ENCODE data around the gene IGSF22. TPM values are rescaled to one million over a fixed set of nuclear protein-coding genes. Genes with fewer than 3 reads are reported as not detected.

IGSF22 gene
- total and polyA plus RNA-seq, 9 of the 15 experiments (the other 6 are each of a cell fraction or from before 2014, with no cell fraction given) = not detected

- H3K4me3 ChIP-seq = no peak overlapping the region
- H3K9ac ChIP-seq (ENCODE audit: insufficient read depth in 1 of 2, low read depth in 2 of 2, low read length in 2 of 2) = no peak overlapping the region
- H3K9me3 ChIP-seq (replicated peaks; ENCODE audit: control insufficient read depth, insufficient read depth, low read depth, low read length) = no peaks in the 10 kb centered on the region
- ChIA-PET POLR2A (no interaction called here), CTCF (ENCODE audit: low intra/inter-chr PET ratio) (no interaction called here)
- H4K20me1 ChIP-seq (replicated peaks; ENCODE audit: control insufficient read depth, insufficient read depth, low read length) = peaks cover 4% of the 10 kb centered on the region; the same call in 1 of the 2 replicates
- in situ Hi-C loops (cut with MboI) (no loop called here), intact Hi-C loops (cut with micrococcal nuclease) (no loop called here)
- peaks cover 3% of the 10 kb centered on the region for H3K9me1 ChIP-seq (ENCODE audit: control insufficient read depth, insufficient read depth, low read length)
- no TSS peak for BruUV-seq (replicated peaks)
- no peaks in the 10 kb centered on the region for H3K79me2 ChIP-seq (ENCODE audit: control insufficient read depth, insufficient read depth, low read length)
- H3K36me3 ChIP-seq (ENCODE audit: control insufficient read depth, insufficient read depth, low read length) = no peaks in the 10 kb centered on the region
- no peak overlapping the region for H3K4me2 ChIP-seq (ENCODE audit: insufficient read depth, low read length)
- no peak overlapping the region for H2AFZ ChIP-seq (ENCODE audit: low read depth, low read length)
- WGBS (ENCODE audit: insufficient coverage, low coverage, missing lambda C conversion rate) = 1% methylated on average over 5 of the region's 5 CpGs
- ATAC-seq = no peak
- FAIRE-seq = peak; percentile 57
- DNase-seq (ENCODE audit: extremely low read depth in 1 of 4, low spot score in 3 of 4) = no peak
- peaks cover 6 to 55% of the 10 kb centered on the region in 2 experiments for H3K27me3 ChIP-seq (ENCODE audit: control insufficient read depth in 2 of 2, insufficient read depth in 2 of 2, low read length in 2 of 2)
- no peak overlapping the region for H3K27ac ChIP-seq (ENCODE audit: extremely low read depth, low read depth, low read length)
- H3K4me1 ChIP-seq (replicated peaks in 1 of 2; ENCODE audit: control insufficient read depth in 2 of 2, insufficient read depth in 2 of 2, low read length in 2 of 2) = peaks cover 2 to 14% of the 10 kb centered on the region in 2 experiments; a peak in 3 of 5 replicates
- TF ChIP-seq ZBTB1 (CRISPR knock-in tag; IDR thresholded peaks at IDR 0.05; ENCODE audit: borderline replicate concordance, low read depth) (no peak), ERF (CRISPR knock-in tag; IDR thresholded peaks at IDR 0.05) (no peak), RBM34 (IDR thresholded peaks at IDR 0.05; ENCODE audit: borderline replicate concordance, insufficient read depth, low read length) (no peak)
- TF ChIP-seq, protein P1, sequence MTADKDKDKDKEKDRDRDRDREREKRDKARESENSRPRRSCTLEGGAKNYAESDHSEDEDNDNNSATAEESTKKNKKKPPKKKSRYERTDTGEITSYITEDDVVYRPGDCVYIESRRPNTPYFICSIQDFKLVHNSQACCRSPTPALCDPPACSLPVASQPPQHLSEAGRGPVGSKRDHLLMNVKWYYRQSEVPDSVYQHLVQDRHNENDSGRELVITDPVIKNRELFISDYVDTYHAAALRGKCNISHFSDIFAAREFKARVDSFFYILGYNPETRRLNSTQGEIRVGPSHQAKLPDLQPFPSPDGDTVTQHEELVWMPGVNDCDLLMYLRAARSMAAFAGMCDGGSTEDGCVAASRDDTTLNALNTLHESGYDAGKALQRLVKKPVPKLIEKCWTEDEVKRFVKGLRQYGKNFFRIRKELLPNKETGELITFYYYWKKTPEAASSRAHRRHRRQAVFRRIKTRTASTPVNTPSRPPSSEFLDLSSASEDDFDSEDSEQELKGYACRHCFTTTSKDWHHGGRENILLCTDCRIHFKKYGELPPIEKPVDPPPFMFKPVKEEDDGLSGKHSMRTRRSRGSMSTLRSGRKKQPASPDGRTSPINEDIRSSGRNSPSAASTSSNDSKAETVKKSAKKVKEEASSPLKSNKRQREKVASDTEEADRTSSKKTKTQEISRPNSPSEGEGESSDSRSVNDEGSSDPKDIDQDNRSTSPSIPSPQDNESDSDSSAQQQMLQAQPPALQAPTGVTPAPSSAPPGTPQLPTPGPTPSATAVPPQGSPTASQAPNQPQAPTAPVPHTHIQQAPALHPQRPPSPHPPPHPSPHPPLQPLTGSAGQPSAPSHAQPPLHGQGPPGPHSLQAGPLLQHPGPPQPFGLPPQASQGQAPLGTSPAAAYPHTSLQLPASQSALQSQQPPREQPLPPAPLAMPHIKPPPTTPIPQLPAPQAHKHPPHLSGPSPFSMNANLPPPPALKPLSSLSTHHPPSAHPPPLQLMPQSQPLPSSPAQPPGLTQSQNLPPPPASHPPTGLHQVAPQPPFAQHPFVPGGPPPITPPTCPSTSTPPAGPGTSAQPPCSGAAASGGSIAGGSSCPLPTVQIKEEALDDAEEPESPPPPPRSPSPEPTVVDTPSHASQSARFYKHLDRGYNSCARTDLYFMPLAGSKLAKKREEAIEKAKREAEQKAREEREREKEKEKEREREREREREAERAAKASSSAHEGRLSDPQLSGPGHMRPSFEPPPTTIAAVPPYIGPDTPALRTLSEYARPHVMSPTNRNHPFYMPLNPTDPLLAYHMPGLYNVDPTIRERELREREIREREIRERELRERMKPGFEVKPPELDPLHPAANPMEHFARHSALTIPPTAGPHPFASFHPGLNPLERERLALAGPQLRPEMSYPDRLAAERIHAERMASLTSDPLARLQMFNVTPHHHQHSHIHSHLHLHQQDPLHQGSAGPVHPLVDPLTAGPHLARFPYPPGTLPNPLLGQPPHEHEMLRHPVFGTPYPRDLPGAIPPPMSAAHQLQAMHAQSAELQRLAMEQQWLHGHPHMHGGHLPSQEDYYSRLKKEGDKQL (CRISPR knock-in tag; IDR thresholded peaks at IDR 0.05; ENCODE audit: borderline replicate concordance) = no peak
Observed at GRCh38 chr11:18720091-18720807, 5.7 kb downstream of the IGSF22 start.

Measured in K562 (cell line).